GM23338 (cell line): ENCODE measurements around the gene AADAT.

Source experiments
- CREB1 ChIP-seq: fragments of 250-450 bp; sonication (Bioruptor Pico); IDR thresholded peaks from 2 replicates; pipeline ENCODE4 v1.5.0; 2020; ENCODE audit warnings: low read depth, mild to moderate bottlenecking, moderate library complexity
- CTCF ChIP-seq, 2 experiments: fragments of 200-600 bp in 1 of 2; sonication (generic) in 1 of 2; conservative IDR thresholded peaks; 2 replicates each; pipeline versions ENCODE4 v1.5.1 to v1.6.1; 2016 to 2017; ENCODE audit warnings: antibody characterized with exemption in 2 of 2, low read depth in 2 of 2, mild to moderate bottlenecking in 2 of 2, moderate library complexity in 1 of 2
- EZH2 ChIP-seq: fragments of 200-600 bp; sonication (generic); IDR thresholded peaks from one replicate; pipeline ENCODE4 v1.8.0; 2017; ENCODE audit warnings: antibody characterized with exemption, mild to moderate bottlenecking, low read depth; ENCODE audit not compliant: unreplicated experiment
- POLR2AphosphoS5 ChIP-seq: IDR thresholded peaks from 2 replicates; pipeline ENCODE4 v1.6.1; 2016; ENCODE audit warnings: antibody characterized with exemption, low read depth
- REST ChIP-seq: IDR thresholded peaks from one replicate; pipeline ENCODE4 v1.6.1; 2018; ENCODE audit warnings: antibody characterized with exemption; ENCODE audit not compliant: unreplicated experiment

GRCh38 chr4:170111546-170111945, 21.8 kb upstream of the AADAT start:
- TF ChIP-seq CTCF (conservative IDR thresholded peaks at IDR 0.05; ENCODE audit: low read depth in 2 of 2) (no peak), REST (no peak), EZH2 (no peak), POLR2AphosphoS5 (no peak), CREB1 (no peak)
